Astrocyte of the spinal cord (primary cell): ENCODE measurements around the gene CDC42.

Source experiments
- DNase-seq: peaks from one replicate; pipeline ENCODE4 v3.0.0; 2011; ENCODE audit warnings: low read depth, low spot score
- H3K4me3 ChIP-seq: 2 replicates; pipeline ENCODE4 v1.5.1; 2011; ENCODE audit warnings: low read depth, mild to moderate bottlenecking, low read length, moderate library complexity
- CTCF ChIP-seq: IDR thresholded peaks from 2 replicates; pipeline ENCODE4 v1.5.1; 2012; ENCODE audit warnings: low read depth, mild to moderate bottlenecking, low read length, inconsistent platforms
- in situ Hi-C: cut with HindIII; loops from 2 replicates; pipeline ENCODE4 v1.10.0; 2017; ENCODE audit warnings: low sequenced_read_pairs

The CDC42 gene

GRCh38 chr1:22102746-22103145, 50.2 kb downstream of the CDC42 start:
- TF ChIP-seq CTCF: no peak
- DNase-seq: no peak
- in situ Hi-C loops: no loop called here
- H3K4me3 ChIP-seq: no peak overlapping the region

- DNase-seq: no peak
- no peak overlapping the region for H3K4me3 ChIP-seq
- TF ChIP-seq CTCF: no peak
- in situ Hi-C loops: no loop called here
Observed at GRCh38 chr1:22104094-22104493, 51.6 kb downstream of the CDC42 start.

- no peak overlapping the region for H3K4me3 ChIP-seq
- in situ Hi-C loops: no loop called here
- no peak for DNase-seq
- no peak for TF ChIP-seq CTCF
Observed at GRCh38 chr1:22104865-22105437, 52.4 kb downstream of the CDC42 start.

GRCh38 chr1:22105611-22106207, 53.2 kb downstream of the CDC42 start:
- TF ChIP-seq CTCF: peak; percentile 85
- no peak overlapping the region for H3K4me3 ChIP-seq
- peak; percentile 70 for DNase-seq
- in situ Hi-C loops: no loop called here

GRCh38 chr1:22107126-22107525, 54.6 kb downstream of the CDC42 start:
- no peak for TF ChIP-seq CTCF
- H3K4me3 ChIP-seq: no peak overlapping the region
- peak; percentile 43 for DNase-seq
- in situ Hi-C loops: no loop called here

GRCh38 chr1:22108339-22109105, 56.0 kb downstream of the CDC42 start:
- H3K4me3 ChIP-seq: no peak overlapping the region
- TF ChIP-seq CTCF: no peak
- DNase-seq: peak; percentile 38
- in situ Hi-C loops: no loop called here
